Inflammatory macrophage treated with lipopolysaccharide for 4 hours (primary cell): Measurements from ENCODE around the gene ARAP1.

Experiments used
- DNase-seq: peaks from one replicate; pipeline ENCODE4 v3.0.0-alpha.2; 2020

ARAP1 gene

DNA sequence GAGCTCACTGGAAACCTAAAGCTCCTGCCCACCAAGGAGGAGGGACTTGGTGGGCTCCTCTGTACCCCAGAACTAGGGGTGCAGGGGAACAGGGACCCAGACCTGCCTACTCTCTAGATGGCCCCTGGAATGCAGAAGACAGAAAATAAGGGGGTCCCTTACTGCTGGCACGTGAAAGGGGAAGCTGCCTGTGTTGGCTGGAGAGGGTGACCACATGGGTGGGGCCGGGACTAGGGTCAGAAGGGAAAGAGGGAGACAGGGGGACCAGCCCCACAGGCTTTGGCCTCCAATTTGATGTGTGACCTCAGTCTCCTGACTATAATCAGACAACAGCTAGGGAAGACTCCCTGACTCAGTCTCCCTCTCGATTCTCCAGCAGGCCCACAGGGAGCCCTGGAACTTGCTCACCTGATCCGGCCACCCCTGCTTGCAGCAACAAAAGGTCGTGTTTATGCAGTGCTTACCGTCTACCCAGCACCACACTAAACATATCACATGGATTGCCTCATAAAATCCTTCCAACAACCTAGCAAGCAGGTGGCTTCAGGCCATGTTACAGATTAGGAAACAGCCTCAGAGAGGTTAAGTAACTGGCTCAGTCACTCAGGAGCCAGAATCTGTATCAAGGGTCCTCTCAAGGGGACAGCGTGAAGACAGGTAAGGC, 10.2 kb downstream of the ARAP1 start:
- peak; percentile 38 for DNase-seq

DNA sequence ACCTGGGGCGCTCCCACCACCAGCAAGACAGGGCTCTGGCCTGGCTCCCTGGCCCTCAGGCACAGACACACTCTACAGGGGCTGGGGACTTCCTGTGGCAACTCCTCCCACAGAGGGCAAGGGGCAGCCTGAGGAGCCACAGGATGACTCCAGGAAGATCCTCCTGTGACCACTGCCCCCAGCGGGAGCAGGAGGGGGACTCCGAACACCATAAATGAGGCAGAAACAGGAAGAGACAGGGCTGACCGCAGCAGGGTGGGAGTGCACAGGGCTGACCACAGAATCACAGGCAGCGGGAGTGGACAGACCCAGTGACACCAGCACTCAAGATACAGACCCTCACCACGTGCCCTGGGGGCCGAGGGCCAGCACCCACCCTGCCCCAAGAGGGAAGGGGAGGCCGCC, 10.8 kb downstream of the ARAP1 start:
- DNase-seq = peak; percentile 84

GRCh38 chr11:72740562-72741428, 11.4 kb downstream of the ARAP1 start:
- DNase-seq = no peak

GRCh38 chr11:72740060-72740424, 12.2 kb downstream of the ARAP1 start:
- DNase-seq = no peak

DNA sequence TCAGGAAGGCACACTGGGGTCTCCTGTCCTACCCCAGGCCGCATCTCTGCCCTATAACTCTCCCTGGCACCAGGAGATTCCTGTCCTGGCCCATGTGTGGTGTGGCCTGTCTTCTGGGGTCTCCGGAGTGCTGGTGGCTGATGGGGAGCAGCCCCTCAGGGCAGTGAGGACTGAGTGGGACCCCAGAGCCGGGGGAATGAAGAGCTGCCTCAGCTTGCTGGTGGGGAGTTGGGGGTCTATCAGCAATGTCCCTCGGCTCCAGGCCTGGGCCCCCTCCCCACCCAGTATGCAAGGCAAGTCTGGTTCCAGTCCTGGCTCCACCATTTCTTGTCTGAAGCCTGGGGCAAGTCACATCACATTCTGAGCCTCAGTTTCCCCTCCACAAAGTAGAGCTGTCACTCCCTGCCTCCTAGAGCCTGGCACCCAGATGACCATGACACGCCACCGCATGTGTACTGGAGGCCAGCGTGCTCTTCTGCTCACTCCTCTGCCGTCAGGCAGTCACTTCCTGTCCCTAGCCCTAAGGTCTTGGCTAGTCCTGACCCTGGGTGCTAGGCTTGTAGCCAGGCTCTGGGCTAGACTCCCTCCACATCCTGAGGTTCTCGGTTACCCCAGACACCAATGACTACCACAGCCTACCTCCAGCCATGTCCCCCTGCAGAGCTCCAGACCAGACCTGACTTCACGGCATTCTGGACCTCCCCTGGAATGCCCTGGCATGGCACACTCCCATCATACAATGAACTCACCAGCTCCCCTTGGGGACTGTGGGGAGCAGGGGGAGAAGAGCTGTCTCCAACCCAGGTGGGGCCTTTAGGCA, 12.8 kb downstream of the ARAP1 start:
- peak; percentile 74 for DNase-seq

- DNase-seq = peak; percentile 96
Measured at GRCh38 chr11:72738199-72739141, 13.7 kb downstream of the ARAP1 start.

DNA sequence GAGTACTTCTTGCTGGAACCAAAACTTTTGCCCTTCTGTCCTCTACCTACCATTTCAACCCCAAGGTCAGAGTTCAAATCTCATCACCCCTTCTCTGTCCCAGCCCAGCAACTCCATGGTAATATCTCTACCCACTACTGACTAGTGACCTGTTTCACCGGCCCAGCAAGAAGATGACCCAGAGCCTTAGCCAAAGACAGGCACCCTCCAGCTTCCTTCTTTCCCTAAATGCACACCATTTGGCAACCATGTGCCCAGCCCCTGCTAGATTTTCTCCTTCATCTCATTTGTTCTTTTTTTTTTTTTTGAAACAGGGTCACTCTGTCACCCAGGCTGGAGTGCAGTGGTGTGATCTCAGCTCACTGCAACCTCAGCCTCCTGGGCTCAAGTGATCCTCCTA, 14.9 kb downstream of the ARAP1 start:
- peak; percentile 60 for DNase-seq

DNA sequence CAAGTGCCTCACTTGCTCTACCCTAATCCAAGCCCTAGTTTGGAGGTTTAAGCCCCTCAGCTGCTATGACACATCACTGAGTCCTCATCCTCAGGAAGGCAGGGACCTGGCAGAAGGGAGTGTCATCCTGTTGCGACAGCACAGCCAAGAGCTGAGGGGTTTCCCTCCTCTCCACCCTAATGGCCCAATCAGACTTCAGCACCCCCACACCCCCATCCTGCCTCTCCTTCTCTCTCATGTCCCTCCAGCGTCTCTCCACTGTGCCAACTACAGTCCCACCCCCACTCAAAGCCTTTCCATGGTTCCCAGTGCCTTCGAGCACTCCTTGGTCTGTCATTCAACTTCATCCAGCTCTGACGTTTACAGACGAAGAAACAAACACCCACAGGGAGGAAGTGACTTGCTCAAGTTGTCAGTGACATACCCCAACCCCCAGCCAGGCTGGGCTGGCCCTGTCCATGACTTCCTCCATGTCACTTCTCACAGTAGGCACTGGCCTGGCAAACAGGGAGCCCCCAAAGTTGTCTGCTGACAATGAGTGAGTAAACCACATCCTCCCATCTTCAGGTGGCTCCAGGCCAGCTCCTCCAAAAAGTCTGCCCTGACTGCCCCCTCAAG, 15.6 kb downstream of the ARAP1 start:
- DNase-seq = peak; percentile 98

DNA sequence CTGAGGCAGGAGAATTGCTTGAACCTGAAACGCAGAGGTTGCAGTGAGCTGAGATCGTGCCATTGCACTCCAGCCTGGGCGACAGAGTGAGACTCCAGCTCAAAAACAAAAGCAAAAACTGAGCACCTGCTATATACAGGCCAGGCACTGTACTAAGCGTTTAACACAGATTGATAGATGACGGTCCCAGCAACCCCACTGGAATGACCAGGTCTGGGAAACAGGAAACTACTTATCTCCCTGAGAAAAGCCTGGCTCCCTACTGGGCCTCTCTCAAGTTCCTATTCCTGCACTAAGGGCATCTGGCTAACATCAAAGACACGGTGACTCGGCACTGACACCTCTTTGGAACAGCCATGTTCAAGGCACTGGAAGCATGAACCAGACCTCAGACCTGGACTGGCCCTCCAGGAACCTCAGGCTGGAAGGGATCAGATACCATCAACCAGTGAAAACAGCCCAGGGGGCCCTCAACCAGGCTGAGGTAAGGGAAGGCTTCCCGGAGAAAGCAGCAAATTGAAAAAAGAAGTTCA, 16.6 kb downstream of the ARAP1 start:
- peak; percentile 54 for DNase-seq

GRCh38 chr11:72732329-72732728, 19.9 kb downstream of the ARAP1 start:
- DNase-seq = no peak

DNA sequence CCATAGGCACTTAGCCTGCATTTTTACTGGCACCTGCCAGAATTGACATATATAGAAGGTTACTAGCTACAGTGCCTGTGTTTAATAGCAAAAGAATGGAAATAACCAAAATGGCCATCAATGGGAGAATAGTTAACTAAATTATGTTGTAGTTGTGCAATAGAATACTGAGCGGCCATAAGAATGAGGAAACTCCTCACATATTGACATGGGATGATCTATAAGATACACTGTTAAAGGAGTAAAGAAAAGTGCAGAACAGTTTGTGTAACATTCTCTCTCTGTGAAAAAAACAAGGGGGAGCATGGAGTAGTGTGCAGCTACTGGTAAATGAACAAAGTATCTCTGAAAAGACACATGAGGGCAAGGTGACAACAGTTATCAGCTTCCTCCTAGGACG, 21.5 kb downstream of the ARAP1 start:
- DNase-seq = peak; percentile 33

DNA sequence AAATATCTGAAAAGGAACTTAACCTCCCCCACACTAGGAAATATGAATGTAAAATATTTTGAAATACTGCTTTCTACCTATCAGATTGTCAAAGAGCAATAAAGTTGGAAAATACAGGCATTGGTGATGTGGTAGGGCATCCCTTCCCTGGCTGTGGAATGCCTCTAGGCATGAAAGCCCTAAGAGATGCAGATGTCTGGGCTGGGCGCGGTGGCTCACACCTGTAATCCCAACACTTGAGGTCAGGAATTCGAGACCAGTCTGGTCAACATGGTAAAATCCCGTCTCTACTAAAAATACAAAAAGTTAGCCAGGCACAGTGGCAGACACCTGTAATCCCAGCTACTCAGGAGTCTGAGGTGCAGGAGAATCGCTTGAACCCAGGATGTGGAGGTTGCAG, 22.0 kb downstream of the ARAP1 start:
- no peak for DNase-seq

GRCh38 chr11:72727521-72727920, 24.7 kb downstream of the ARAP1 start:
- DNase-seq = peak; percentile 79

DNA sequence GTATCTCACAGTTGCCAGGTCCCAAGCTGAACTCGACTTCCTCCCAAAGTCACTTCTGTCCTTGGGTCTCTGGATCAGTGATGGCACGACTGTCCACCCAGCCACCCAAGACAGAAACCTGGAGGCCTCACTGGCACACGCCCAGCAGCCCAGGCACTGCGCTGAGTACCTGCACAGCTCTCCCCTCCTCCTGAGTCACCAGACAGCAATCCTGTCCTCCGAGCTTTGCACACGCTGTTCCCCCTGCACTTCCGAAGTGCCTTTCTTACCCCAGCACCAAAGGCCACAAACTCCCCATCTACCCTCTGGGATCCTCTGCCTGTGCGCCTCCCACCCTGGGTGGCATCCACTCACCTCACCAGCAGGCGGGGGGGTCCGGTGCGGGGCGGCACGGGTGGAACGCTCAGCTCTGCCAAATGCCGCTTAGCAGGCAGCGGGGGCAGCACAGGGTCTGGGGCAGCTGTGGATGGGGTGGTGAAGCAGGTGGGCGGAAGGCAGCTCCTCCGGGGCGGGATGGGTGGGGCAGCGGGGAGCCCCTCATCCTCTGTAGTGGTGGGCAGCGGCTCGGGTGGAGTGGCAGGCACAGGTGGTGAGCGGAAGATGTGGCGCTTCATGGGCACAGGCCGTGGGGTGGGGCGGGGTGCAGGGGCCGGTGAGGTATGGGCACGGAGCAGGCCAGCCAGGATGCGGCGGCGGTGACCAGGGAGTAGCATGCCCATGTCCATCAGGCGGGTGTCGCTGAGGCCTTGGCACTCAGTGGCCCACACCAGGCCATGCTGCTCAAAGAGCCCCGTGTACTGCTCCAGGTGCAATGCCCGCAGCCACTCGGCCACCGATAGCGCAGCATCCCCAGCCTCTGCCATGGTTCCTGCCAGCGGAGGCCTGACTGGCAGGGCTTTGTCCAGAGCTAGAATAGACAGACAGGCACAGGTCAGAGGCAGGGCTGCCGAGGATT, 25.7 kb downstream of the ARAP1 start:
- no peak for DNase-seq

DNA sequence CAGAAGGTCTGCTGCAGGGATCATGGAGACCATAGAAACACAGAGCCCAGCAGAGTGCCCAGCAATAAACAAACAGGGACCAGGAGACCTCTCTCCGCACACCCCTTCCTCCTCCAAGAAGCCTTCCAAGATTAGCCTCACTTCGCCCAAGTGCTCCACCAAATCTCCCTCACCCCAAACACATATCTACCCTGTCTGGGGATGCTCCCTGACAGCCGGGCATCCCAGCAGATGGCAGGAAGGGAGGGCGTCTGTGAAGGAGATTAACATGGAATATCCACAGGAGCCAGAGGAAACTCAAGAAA, 26.5 kb downstream of the ARAP1 start:
- no peak for DNase-seq

DNA sequence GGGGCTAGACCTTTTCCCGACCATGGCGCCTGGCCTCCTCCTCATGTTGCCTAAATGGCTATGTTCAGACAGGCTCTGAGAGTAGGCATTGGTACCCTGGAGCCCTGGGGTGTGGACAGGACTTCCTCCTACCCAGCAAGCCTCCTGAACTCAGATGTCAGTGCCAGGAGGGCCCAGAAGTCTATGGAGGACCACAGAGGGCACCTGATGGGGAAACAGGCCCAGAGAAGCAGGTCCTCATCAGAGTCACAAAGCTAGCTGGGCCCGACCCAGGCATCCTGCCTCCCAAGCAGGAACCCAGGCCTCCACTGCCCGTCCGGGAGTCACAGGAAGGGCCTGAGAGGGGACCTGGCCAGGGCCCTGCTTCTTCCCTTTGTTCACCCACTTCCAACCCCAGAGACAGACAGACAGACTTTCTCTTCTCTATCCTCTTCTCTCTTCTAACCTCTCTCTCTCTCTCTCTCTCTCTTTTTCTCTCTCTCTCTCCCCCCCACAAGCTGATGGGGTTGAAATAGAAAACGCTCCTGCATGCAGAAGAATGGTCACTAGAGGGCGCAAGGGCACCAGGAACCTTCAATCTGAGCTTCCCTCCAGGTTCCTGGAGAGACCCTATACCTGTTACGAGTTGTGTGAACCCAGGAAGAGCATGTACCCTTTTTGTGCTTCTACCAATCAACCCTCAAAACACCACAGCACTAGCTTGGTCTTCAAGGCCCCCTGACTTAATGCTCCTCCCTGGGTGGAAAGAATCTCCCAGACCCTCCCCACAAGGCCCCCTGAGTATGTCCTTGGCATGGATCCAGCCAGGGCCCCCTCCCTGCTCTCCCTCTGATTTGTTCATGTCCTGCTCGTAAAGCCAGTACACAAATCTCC, 27.1 kb downstream of the ARAP1 start:
- DNase-seq = peak; percentile 65

GRCh38 chr11:72724021-72724551, 28.1 kb downstream of the ARAP1 start:
- DNase-seq = peak; percentile 60

DNA sequence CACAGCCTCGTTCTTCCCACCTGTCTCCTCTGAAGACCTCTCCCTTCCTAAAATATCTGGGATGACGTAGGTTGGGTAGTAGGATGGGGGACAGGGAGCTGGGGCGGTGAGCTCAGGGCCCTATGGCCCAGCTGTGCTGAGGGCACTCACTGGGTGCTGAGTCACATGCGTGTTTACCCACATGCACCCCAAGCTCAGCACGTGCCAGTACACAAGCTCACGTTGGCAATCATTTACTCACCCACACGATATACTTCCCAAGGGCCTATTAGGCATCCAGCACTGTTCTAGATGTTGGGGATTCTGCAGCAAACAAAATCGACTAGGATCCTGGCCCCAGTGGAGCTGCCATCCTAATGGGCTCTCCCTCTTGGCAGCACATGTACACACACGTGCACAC, 28.7 kb downstream of the ARAP1 start:
- peak; percentile 49 for DNase-seq

DNA sequence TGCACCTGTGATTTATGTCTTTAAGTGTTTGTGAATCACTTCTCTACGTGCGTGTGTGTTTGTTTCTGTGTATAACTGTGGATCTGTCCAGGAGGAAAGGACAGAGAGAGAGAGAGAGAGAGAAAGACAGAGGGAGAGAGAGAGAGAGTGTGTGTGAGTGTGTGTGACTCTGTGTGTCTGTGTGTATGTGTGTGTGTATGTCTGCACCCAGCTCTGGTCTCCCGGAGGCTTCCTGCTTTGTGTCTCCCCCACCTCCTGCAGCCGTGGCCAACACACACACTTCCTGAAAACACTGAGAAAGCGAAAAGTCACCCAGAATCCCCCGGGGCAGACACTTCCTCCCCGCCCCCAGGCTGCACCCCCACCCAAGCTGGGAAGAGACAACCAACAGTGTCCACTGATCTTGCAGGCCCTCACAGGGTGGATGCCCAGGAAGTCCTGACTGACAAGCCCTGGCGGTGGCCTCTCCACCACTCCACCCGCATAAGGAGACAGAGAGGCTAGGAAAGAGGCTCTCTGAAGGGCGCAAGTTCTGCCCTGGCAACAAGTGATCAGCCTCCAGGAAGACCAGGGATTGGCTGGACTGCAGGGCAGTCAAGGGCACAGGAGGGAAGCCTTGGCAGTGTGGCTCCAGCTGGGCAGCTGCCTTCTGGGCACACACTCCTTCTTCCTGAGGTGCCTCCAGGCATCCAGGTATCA, 30.0 kb downstream of the ARAP1 start:
- peak; percentile 97 for DNase-seq
